Measurements from ENCODE around the gene KCTD13. TPM values are rescaled to one million over a fixed set of nuclear protein-coding genes. Genes with fewer than 3 reads are reported as not detected.

The KCTD13 gene
- total RNA-seq, 2 experiments from 2014 or later = 40.0 to 43.8 TPM

DNA sequence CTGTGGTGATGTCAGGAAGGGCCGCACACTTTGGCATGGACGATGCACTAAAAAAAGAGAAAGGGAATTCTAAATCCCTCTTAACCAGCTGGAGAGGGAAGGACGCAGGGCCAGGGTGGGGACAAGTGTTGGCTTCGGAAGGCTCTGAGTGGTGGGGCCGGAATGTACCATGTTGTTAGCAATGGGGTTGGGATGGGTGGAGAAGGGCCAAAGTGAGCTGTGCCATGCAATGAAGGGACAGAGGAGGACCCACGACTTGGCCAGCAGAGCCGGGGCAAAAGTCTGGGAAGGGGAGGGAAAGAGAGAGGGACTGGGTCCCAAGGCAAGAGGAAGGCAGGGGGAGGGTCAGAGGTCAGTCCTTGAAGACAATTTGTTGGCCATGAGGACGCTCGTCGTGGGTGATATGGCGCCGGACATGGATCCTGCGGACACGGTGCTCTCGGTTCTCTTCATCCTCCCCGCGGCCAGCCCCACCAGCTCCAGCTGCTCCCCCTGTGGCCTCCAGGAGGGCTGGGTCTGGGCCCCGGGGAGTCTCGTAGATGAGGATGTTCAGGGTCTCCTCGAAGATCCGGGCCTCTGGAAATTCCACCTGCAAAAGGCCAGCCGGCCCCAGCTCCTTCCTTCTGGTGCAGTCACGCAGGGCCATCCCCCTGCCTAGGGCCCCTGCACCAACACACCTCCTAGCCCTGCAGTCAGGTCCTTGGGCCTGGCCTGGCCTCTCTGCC, 19.3 kb downstream of the KCTD13 start:
- Histone ChIP-seq H3K4me1 (ENCODE audit: insufficient read depth, low read length) (peaks cover 2% of the 10 kb centered on the region), H3K4me3 (ENCODE audit: low read length) (no peak overlapping the region), H3K36me3 (ENCODE audit: insufficient read depth, low read length) (peaks cover 4% of the 10 kb centered on the region), H3K27ac (ENCODE audit: low read depth in 1 of 2, low read length in 2 of 2) (no peak overlapping the region), H3K9me3 (ENCODE audit: control insufficient read depth in 1 of 2, insufficient read depth in 1 of 2, low read length in 2 of 2) (no peaks in the 10 kb centered on the region), H3K27me3 (ENCODE audit: control insufficient read depth in 1 of 2, insufficient read depth in 2 of 2, low read length in 2 of 2) (no peaks in the 10 kb centered on the region)
- Mint-ChIP-seq H3K27ac (no peak overlapping the region), H3K9me3 (no peaks in the 10 kb centered on the region), H3K27me3 (no peaks in the 10 kb centered on the region), H3K4me1 (ENCODE audit: low read depth) (peaks cover 4% of the 10 kb centered on the region), H3K36me3 (ENCODE audit: low read depth) (peaks cover 7% of the 10 kb centered on the region), H3K4me3 (no peak overlapping the region)
- ChIA-PET POLR2A (interaction anchor here (1.4 kb wide), 1 partner anchor 19 kb away, joined by 4 read pairs; the partner anchor contains the start of gene KCTD13), CTCF (no interaction called here)
- intact Hi-C loops (cut with DNase I, micrococcal nuclease) = no loop called here
- DNase-seq (no peak), ATAC-seq (ENCODE audit: poor library complexity) (no peak)
- TF ChIP-seq, protein P1, sequence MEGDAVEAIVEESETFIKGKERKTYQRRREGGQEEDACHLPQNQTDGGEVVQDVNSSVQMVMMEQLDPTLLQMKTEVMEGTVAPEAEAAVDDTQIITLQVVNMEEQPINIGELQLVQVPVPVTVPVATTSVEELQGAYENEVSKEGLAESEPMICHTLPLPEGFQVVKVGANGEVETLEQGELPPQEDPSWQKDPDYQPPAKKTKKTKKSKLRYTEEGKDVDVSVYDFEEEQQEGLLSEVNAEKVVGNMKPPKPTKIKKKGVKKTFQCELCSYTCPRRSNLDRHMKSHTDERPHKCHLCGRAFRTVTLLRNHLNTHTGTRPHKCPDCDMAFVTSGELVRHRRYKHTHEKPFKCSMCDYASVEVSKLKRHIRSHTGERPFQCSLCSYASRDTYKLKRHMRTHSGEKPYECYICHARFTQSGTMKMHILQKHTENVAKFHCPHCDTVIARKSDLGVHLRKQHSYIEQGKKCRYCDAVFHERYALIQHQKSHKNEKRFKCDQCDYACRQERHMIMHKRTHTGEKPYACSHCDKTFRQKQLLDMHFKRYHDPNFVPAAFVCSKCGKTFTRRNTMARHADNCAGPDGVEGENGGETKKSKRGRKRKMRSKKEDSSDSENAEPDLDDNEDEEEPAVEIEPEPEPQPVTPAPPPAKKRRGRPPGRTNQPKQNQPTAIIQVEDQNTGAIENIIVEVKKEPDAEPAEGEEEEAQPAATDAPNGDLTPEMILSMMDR (IDR thresholded peaks at IDR 0.05) = no peak

DNA sequence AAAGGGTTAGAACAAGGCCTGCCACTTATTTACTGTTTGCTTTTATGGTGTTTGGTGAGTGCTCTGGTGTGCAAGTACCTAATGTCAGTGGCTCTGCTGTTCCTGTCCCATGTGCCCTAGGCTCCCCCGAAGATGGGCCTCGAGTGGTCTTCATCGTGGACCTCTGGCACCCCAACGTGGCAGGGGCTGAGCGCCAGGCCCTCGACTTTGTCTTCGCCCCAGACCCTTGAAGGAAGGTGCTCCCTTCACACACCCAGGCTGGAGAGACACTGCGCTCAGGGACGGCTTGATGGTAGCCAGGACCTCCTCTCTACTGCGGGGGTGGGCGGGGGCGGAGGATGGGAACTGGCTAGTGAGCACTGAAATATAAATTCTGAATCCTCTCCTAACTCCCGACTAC, 20.4 kb downstream of the KCTD13 start:
- no peaks in the 10 kb centered on the region for H3K9me3 ChIP-seq (ENCODE audit: control insufficient read depth in 1 of 2, insufficient read depth in 1 of 2, low read length in 2 of 2)
- H3K4me3 ChIP-seq (ENCODE audit: low read length) = no peak overlapping the region
- H3K36me3 ChIP-seq (ENCODE audit: insufficient read depth, low read length) = peaks cover 4% of the 10 kb centered on the region
- Mint-ChIP-seq H3K27ac (no peak overlapping the region), H3K9me3 (no peaks in the 10 kb centered on the region), H3K4me3 (no peak overlapping the region), H3K27me3 (no peaks in the 10 kb centered on the region), H3K4me1 (ENCODE audit: low read depth) (peaks cover 4% of the 10 kb centered on the region), H3K36me3 (ENCODE audit: low read depth) (peaks cover 7% of the 10 kb centered on the region)
- CTCF ChIA-PET = no interaction called here
- no peak for ATAC-seq (ENCODE audit: poor library complexity)
- TF ChIP-seq, protein P1 (IDR thresholded peaks at IDR 0.05) = no peak
- DNase-seq = no peak
- intact Hi-C loops (cut with DNase I, micrococcal nuclease) = no loop called here
- H3K4me1 ChIP-seq (ENCODE audit: insufficient read depth, low read length) = peaks cover 5% of the 10 kb centered on the region
- H3K27me3 ChIP-seq (ENCODE audit: control insufficient read depth in 1 of 2, insufficient read depth in 2 of 2, low read length in 2 of 2) = no peaks in the 10 kb centered on the region
- POLR2A ChIA-PET = no interaction called here
- no peak overlapping the region for H3K27ac ChIP-seq (ENCODE audit: low read depth in 1 of 2, low read length in 2 of 2)

DNA sequence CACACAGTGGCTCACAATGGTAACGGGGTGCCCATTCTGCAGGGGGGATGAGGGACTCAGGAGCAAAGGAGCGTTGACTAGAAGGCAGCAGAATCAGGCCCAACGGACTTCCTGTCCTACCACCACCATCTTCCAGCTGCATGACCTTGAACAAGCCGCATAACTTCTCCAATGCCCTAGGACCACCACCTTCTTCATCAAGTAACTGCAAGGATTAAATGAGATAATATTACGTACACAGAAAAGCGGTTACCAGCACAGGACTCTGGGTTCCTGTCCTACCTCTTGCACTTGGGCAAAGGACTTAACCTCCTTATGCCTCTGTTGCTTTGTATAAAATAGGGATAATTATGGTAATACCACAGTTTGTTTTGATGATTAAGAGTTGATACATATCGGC, 21.1 kb downstream of the KCTD13 start:
- TF ChIP-seq, protein P1 (IDR thresholded peaks at IDR 0.05) = no peak
- H3K27ac Mint-ChIP-seq = no peak overlapping the region
- H3K9me3 Mint-ChIP-seq = no peaks in the 10 kb centered on the region
- H3K27me3 Mint-ChIP-seq = no peaks in the 10 kb centered on the region
- Histone ChIP-seq H3K27ac (ENCODE audit: low read depth in 1 of 2, low read length in 2 of 2) (no peak overlapping the region), H3K4me3 (ENCODE audit: low read length) (no peak overlapping the region), H3K4me1 (ENCODE audit: insufficient read depth, low read length) (peaks cover 9% of the 10 kb centered on the region), H3K27me3 (ENCODE audit: control insufficient read depth in 1 of 2, insufficient read depth in 2 of 2, low read length in 2 of 2) (no peaks in the 10 kb centered on the region), H3K9me3 (ENCODE audit: control insufficient read depth in 1 of 2, insufficient read depth in 1 of 2, low read length in 2 of 2) (no peaks in the 10 kb centered on the region), H3K36me3 (ENCODE audit: insufficient read depth, low read length) (peaks cover 4% of the 10 kb centered on the region)
- no peak for ATAC-seq (ENCODE audit: poor library complexity)
- CTCF ChIA-PET = no interaction called here
- DNase-seq = no peak
- H3K4me1 Mint-ChIP-seq (ENCODE audit: low read depth) = peaks cover 4% of the 10 kb centered on the region
- peaks cover 7% of the 10 kb centered on the region for H3K36me3 Mint-ChIP-seq (ENCODE audit: low read depth)
- POLR2A ChIA-PET = no interaction called here
- no peak overlapping the region for H3K4me3 Mint-ChIP-seq
- intact Hi-C loops (cut with DNase I, micrococcal nuclease) = loop anchor here in 1 of 2 experiments (5.0 kb wide), 1 partner anchor 87 kb away; no protein-coding TSS in a partner anchor
